ENCODE measurements around the gene GALNT11.
A peak's percentile ranks its signal among the peaks of the same experiment; 100 is the strongest.
"Not testable (repeated sequence)": the region's sequence is repeated elsewhere in the genome, so short reads cannot be mapped to it uniquely, and the experiment has no call there.

Gene GALNT11

DNA sequence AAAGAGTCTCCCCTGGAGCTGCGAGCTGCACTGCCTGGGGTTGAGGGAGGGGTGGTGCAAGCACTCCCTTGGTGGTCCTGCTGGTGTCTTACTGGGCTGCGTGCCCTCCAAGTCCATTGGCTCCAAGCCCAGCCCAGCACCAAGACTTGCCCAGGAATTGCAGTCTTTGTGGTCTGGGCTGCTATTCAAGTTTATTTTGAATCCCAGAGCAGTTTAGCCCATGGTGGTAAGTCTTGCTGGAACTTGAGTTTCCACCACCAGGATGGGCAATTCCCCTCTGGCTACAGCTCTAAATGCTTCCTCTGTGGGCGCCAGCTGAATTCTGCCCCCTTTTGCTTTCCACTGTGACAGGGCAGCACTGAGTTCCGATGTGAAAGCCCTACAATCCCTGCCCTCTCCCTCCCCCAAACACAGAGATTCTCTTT lies 25.1 kb downstream of the GALNT11 start:
- Histone ChIP-seq H3K27me3 (ENCODE audit: control insufficient read depth in 5 of 5, insufficient read depth in 4 of 5, low read length in 5 of 5) (no peaks in the 10 kb centered on the region), H3K4me1 (ENCODE audit: control insufficient read depth in 5 of 5, insufficient read depth in 5 of 5, low read length in 5 of 5) (peaks cover 2 to 29% (median 21%) of the 10 kb centered on the region in 5 donors), H3K4me3 (ENCODE audit: low read depth in 1 of 5, low read length in 5 of 5) (no peak overlapping the region), H3K9ac (ENCODE audit: low read length in 5 of 5) (no peak overlapping the region), H3K9me3 (ENCODE audit: control insufficient read depth in 5 of 5, low read length in 5 of 5) (peaks cover 0 to 11% (median 3%) of the 10 kb centered on the region in 5 donors), H3K27ac (ENCODE audit: low read depth, low read length) (no peak overlapping the region), H3K36me3 (ENCODE audit: control insufficient read depth in 5 of 5, insufficient read depth in 5 of 5, low read length in 5 of 5) (no peaks in the 10 kb centered on the region)

DNA sequence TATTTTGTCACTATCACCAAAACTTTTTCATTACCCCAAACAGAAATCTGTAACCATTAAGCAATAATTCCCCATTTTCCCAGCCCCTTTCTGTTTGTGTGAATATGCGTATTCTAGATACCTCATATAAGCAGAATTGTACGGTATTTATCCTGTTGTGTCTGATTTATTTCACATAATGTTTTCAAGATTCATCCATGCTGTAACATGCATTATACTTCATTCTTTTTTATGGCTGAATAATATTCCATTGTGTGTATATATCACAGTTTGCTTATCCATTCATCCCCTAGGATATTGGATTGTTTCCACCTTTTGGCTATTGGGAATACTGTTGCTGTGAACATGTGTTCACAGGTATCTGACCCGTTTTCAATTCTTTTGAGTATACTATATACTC lies 26.5 kb downstream of the GALNT11 start:
- Histone ChIP-seq H3K36me3 (ENCODE audit: control insufficient read depth in 5 of 5, insufficient read depth in 5 of 5, low read length in 5 of 5) (no peaks in the 10 kb centered on the region), H3K27ac (ENCODE audit: low read depth, low read length) (no peak overlapping the region), H3K4me3 (ENCODE audit: low read depth in 1 of 5, low read length in 5 of 5) (no peak overlapping the region), H3K4me1 (ENCODE audit: control insufficient read depth in 5 of 5, insufficient read depth in 5 of 5, low read length in 5 of 5) (peaks cover 5 to 29% (median 21%) of the 10 kb centered on the region in 5 donors), H3K27me3 (ENCODE audit: control insufficient read depth in 5 of 5, insufficient read depth in 4 of 5, low read length in 5 of 5) (no peaks in the 10 kb centered on the region), H3K9ac (ENCODE audit: low read length in 5 of 5) (no peak overlapping the region), H3K9me3 (ENCODE audit: control insufficient read depth in 5 of 5, low read length in 5 of 5) (peaks cover 0 to 4% (median 0%) of the 10 kb centered on the region in 5 donors)

DNA sequence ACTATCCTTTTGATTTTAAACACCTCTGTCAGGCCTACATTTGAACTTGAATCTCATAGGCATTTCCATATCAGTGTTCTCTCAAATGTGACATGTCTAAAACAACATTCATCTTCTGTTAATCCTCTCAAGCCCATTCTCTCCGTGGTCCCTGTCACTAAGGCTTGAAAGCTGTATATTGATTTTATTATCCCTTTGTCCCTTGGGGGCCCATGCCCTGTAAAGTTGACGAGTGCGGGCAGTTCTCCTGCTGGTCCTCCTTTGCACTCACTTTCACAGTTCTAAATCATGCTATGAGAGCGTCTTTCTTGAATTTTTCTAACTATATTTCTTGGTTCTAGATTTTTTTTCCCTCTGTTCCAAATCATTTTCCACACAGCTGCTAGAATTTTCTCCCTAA lies 27.3 kb downstream of the GALNT11 start:
- Histone ChIP-seq H3K4me3 (ENCODE audit: low read depth in 1 of 5, low read length in 5 of 5) (no peak overlapping the region), H3K9ac (ENCODE audit: low read length in 5 of 5) (no peak overlapping the region), H3K9me3 (ENCODE audit: control insufficient read depth in 5 of 5, low read length in 5 of 5) (peaks cover 0 to 3% (median 0%) of the 10 kb centered on the region in 5 donors), H3K4me1 (ENCODE audit: control insufficient read depth in 5 of 5, insufficient read depth in 5 of 5, low read length in 5 of 5) (peaks cover 5 to 29% (median 21%) of the 10 kb centered on the region in 5 donors), H3K36me3 (ENCODE audit: control insufficient read depth in 5 of 5, insufficient read depth in 5 of 5, low read length in 5 of 5) (no peaks in the 10 kb centered on the region), H3K27me3 (ENCODE audit: control insufficient read depth in 5 of 5, insufficient read depth in 4 of 5, low read length in 5 of 5) (no peaks in the 10 kb centered on the region), H3K27ac (ENCODE audit: low read depth, low read length) (no peak overlapping the region)

DNA sequence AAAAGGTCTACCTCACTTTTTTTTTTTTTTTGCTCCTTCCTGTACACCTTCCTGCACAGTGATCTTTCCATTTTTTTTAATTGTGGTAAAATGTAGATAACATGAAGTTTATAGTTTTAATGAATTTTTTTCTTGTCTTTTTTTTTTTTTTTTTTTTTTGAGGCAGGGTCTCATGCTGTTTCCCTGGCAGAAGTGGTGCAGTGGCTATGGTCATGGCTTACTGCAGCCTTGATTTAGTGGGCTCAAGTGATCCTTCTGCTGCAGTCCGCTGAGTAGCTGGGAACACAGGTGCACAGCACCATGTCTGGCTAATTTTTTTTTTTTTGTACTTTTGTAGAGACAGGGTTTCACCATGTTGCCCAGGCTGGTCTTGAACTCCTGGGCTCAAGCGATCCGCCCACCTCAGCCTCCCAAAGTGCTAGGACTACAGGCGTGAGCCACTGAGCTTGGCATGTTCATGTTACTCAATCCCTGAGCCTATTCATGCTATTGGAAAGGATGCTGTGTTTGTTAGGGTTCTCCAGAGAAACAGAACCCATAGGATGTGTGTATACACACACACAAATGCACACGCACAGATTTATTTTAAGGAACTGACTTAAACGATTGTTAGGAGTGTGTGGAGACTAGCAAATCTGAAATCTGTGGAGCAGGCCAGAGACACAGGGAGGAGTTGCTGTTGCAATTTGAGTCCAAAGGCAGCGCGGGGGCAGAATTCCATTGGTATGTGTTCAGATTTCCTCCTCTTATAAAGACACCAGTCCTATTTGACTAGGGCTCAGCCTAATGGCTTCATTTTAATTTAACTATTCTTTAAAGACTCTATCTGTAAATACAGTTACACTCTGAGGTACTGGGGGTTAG lies 29.1 kb downstream of the GALNT11 start:
- Histone ChIP-seq H3K9me3 (ENCODE audit: control insufficient read depth in 5 of 5, low read length in 5 of 5) (no peaks in the 10 kb centered on the region), H3K36me3 (ENCODE audit: control insufficient read depth in 5 of 5, insufficient read depth in 5 of 5, low read length in 5 of 5) (no peaks in the 10 kb centered on the region), H3K27me3 (ENCODE audit: control insufficient read depth in 5 of 5, insufficient read depth in 4 of 5, low read length in 5 of 5) (no peaks in the 10 kb centered on the region), H3K4me1 (ENCODE audit: control insufficient read depth in 5 of 5, insufficient read depth in 5 of 5, low read length in 5 of 5) (peaks cover 5 to 32% (median 27%) of the 10 kb centered on the region in 5 donors), H3K27ac (ENCODE audit: low read depth, low read length) (peak overlapping the region; percentile 23), H3K9ac (ENCODE audit: low read length in 5 of 5) (no peak overlapping the region), H3K4me3 (ENCODE audit: low read depth in 1 of 5, low read length in 5 of 5) (no peak overlapping the region)

DNA sequence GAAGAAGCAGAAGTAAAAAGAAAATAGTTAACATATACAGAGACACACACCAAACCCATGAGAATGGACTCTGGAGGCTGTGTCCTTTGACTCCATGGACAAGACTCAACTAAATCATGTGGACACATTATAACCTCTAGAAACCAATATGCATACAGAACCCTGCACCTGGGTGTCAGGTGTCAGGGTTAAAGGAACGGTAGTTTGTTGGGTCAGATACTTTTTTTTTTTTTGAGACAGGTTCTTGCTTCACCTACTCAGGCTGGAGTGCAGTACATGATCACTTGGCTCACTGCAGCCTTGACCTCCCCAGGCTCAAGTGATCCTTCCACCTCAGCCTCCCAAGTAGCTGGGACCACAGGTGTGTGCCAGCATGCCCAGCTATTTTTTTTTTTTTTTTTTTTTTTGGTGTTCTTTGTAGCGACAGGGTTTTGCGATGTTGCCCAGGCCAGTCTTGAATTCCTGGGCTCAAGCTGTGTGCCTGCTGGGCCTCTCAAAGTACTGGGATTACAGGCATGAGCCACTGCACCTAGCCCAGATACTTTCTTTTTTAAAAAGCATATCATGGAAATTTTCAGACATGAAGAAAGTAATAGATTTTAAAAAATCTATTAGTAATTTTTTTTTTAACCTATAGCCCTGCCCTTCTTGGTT lies 31.3 kb downstream of the GALNT11 start:
- Histone ChIP-seq H3K4me1 (ENCODE audit: control insufficient read depth in 5 of 5, insufficient read depth in 5 of 5, low read length in 5 of 5) (peaks cover 5 to 25% (median 18%) of the 10 kb centered on the region in 5 donors), H3K27me3 (ENCODE audit: control insufficient read depth in 5 of 5, insufficient read depth in 4 of 5, low read length in 5 of 5) (no peaks in the 10 kb centered on the region), H3K9ac (ENCODE audit: low read length in 5 of 5) (no peak overlapping the region), H3K27ac (ENCODE audit: low read depth, low read length) (no peak overlapping the region), H3K4me3 (ENCODE audit: low read depth in 1 of 5, low read length in 5 of 5) (no peak overlapping the region), H3K36me3 (ENCODE audit: control insufficient read depth in 5 of 5, insufficient read depth in 5 of 5, low read length in 5 of 5) (no peaks in the 10 kb centered on the region), H3K9me3 (ENCODE audit: control insufficient read depth in 5 of 5, low read length in 5 of 5) (no peaks in the 10 kb centered on the region)

DNA sequence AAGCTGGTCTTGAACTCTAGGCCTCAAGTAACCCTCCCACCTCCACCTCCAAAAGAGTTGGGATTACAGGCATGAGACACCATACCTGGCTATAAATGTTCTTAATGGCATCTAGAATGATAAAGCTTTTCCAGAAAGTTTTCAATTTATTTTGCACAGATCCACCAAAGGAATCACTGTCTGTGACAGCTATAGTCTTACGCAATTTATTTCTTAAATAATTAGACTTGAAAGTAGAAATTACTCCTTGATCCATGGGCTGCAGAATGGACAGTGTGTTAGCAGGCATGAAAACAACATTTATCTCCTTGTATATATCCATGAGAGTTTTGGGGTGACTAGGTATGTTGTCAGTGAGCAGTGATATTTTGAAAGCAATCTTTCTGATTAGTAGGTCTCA lies 33.8 kb downstream of the GALNT11 start:
- H3K9ac ChIP-seq (ENCODE audit: low read length in 5 of 5): no peak overlapping the region
- H3K9me3 ChIP-seq (ENCODE audit: control insufficient read depth in 5 of 5, low read length in 5 of 5): no peaks in the 10 kb centered on the region
- no peak overlapping the region for H3K4me3 ChIP-seq (ENCODE audit: low read depth in 1 of 5, low read length in 5 of 5)
- no peak overlapping the region for H3K27ac ChIP-seq (ENCODE audit: low read depth, low read length)
- H3K27me3 ChIP-seq (ENCODE audit: control insufficient read depth in 5 of 5, insufficient read depth in 4 of 5, low read length in 5 of 5): no peaks in the 10 kb centered on the region
- H3K36me3 ChIP-seq (ENCODE audit: control insufficient read depth in 5 of 5, insufficient read depth in 5 of 5, low read length in 5 of 5): no peaks in the 10 kb centered on the region
- H3K4me1 ChIP-seq (ENCODE audit: control insufficient read depth in 5 of 5, insufficient read depth in 5 of 5, low read length in 5 of 5): peaks cover 3 to 12% (median 10%) of the 10 kb centered on the region in 5 donors

DNA sequence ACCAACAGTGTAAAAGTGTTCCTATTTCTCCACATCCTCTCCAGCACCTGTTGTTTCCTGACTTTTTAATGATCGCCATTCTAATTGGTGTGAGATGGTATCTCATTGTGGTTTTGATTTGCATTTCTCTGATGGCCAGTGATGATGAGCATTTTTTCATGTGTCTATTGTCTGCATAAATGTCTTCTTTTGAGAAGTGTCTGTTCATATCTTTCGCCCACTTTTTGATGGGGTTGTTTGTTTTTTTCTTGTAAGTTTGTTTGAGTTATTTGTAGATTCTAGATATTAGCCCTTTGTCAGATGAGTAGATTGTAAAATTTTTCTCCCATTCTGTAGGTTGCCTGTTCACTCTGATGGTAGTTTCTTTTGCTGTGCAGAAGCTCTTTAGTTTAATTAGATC lies 35.6 kb downstream of the GALNT11 start:
- not testable (repeated sequence) for H3K9me3 ChIP-seq (ENCODE audit: control insufficient read depth in 5 of 5, low read length in 5 of 5); H3K4me1 ChIP-seq (ENCODE audit: control insufficient read depth in 5 of 5, insufficient read depth in 5 of 5, low read length in 5 of 5); H3K9ac ChIP-seq (ENCODE audit: low read length in 5 of 5); H3K27ac ChIP-seq (ENCODE audit: low read depth, low read length); H3K27me3 ChIP-seq (ENCODE audit: control insufficient read depth in 5 of 5, insufficient read depth in 4 of 5, low read length in 5 of 5); H3K36me3 ChIP-seq (ENCODE audit: control insufficient read depth in 5 of 5, insufficient read depth in 5 of 5, low read length in 5 of 5); H3K4me3 ChIP-seq (ENCODE audit: low read depth in 1 of 5, low read length in 5 of 5)

DNA sequence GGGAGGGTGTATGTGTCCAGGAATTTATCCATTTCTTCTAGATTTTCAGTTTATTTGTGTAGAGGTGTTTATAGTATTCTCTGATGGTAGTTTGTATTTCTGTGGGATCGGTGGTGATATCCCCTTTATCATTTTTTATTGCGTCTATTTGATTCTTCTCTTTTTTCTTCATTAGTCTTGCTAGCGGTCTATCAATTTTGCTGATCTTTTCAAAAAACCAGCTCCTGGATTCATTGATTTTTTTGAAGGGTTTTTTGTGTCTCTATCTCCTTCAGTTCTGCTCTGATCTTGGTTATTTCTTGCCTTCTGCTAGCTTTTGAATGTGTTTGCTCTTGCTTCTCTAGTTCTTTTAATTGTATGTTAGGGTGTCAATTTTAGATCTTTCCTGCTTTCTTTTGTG lies 37.7 kb downstream of the GALNT11 start:
- not testable (repeated sequence) for H3K9me3 ChIP-seq (ENCODE audit: control insufficient read depth in 5 of 5, low read length in 5 of 5); H3K27me3 ChIP-seq (ENCODE audit: control insufficient read depth in 5 of 5, insufficient read depth in 4 of 5, low read length in 5 of 5); H3K36me3 ChIP-seq (ENCODE audit: control insufficient read depth in 5 of 5, insufficient read depth in 5 of 5, low read length in 5 of 5); H3K27ac ChIP-seq (ENCODE audit: low read depth, low read length); H3K4me1 ChIP-seq (ENCODE audit: control insufficient read depth in 5 of 5, insufficient read depth in 5 of 5, low read length in 5 of 5); H3K9ac ChIP-seq (ENCODE audit: low read length in 5 of 5); H3K4me3 ChIP-seq (ENCODE audit: low read depth in 1 of 5, low read length in 5 of 5)

DNA sequence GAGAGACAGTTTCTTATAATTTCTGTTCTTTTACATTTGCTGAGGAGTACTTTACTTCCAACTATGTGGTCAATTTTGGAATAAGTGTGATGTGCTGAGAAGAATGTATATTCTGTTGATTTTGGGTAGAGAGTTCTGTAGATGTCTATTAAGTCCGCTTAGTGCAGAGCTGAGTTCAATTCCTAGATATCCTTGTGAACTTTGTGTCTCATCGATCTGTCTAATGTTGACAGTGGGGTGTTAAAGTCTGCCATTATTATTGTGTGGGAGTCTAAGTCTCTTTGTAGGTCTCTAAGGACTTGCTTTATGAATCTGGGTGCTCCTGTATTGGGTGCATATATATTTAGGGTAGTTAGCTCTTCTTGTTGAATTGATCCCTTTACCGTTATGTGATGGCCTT lies 38.3 kb downstream of the GALNT11 start:
- not testable (repeated sequence) for H3K27me3 ChIP-seq (ENCODE audit: control insufficient read depth in 5 of 5, insufficient read depth in 4 of 5, low read length in 5 of 5); H3K36me3 ChIP-seq (ENCODE audit: control insufficient read depth in 5 of 5, insufficient read depth in 5 of 5, low read length in 5 of 5); H3K4me1 ChIP-seq (ENCODE audit: control insufficient read depth in 5 of 5, insufficient read depth in 5 of 5, low read length in 5 of 5); H3K27ac ChIP-seq (ENCODE audit: low read depth, low read length); H3K4me3 ChIP-seq (ENCODE audit: low read depth in 1 of 5, low read length in 5 of 5); H3K9ac ChIP-seq (ENCODE audit: low read length in 5 of 5); H3K9me3 ChIP-seq (ENCODE audit: control insufficient read depth in 5 of 5, low read length in 5 of 5)

DNA sequence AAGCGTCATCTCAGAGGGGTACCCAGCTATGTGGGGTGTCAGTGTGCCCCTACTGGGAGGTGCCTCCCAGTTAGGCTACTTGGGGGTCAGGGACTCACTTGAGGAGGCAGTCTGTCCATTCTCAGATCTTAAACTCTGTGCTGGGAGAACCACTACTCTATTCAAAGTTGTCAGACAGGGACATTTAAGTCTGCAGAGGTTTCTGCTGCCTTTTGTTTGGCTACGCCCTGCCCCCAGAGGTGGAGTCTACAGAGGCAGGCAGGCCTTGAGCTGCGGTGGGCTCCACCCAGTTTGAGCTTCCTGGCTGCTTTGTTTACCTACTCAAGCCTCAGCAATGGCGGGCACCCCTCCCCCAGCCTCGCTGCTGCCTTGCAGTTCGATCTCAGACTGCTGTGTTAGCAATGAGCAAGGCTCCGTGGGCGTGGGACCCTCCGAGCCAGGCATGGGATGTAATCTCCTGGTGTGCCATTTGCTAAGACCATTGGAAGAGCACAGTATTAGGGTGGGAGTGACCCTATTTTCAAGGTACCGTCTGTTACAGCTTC lies 40.4 kb downstream of the GALNT11 start:
- H3K9ac ChIP-seq (ENCODE audit: low read length in 5 of 5); H3K36me3 ChIP-seq (ENCODE audit: control insufficient read depth in 5 of 5, insufficient read depth in 5 of 5, low read length in 5 of 5); H3K4me3 ChIP-seq (ENCODE audit: low read depth in 1 of 5, low read length in 5 of 5); H3K27ac ChIP-seq (ENCODE audit: low read depth, low read length); H3K27me3 ChIP-seq (ENCODE audit: control insufficient read depth in 5 of 5, insufficient read depth in 4 of 5, low read length in 5 of 5); H3K4me1 ChIP-seq (ENCODE audit: control insufficient read depth in 5 of 5, insufficient read depth in 5 of 5, low read length in 5 of 5); H3K9me3 ChIP-seq (ENCODE audit: control insufficient read depth in 5 of 5, low read length in 5 of 5): not testable (repeated sequence)

All from subcutaneous abdominal adipose tissue (tissue), 5 donors.